Measurements from ENCODE around the gene MEG3. TPM values are rescaled to one million over a fixed set of nuclear protein-coding genes. Genes with fewer than 3 reads are reported as not detected.

MEG3 gene
- total and polyA plus RNA-seq, 12 donors, result 86.6 to 8,129 (median 728) TPM

- H3K27ac ChIP-seq, result no peak overlapping the region
- H3K4me1 ChIP-seq (replicated peaks in 1 of 2), result peaks cover 3 to 18% of the 10 kb centered on the region in 2 donors
- DNase-seq, result no peak
- H3K27me3 ChIP-seq, result no peaks in the 10 kb centered on the region
- H3K36me3 ChIP-seq (replicated peaks in 1 of 2), result peaks cover 0 to 40% of the 10 kb centered on the region in 2 donors
- no peak overlapping the region for H3K4me3 ChIP-seq
- TF ChIP-seq POLR2A (IDR thresholded peaks at IDR 0.05) (no peak), CTCF (IDR thresholded peaks at IDR 0.05) (no peak)
- H3K9me3 ChIP-seq (replicated peaks in 1 of 3), result no peaks in the 10 kb centered on the region
- intact Hi-C loops (cut with DNase I), result no loop called here
- WGBS, 4 donors, result 91 to 95% (median 94%) methylated on average over 41 to 49 of the region's 49 CpGs
These were observed 56.4 kb downstream of the MEG3 start for GRCh38 chr14:100882026-100882967.

DNA sequence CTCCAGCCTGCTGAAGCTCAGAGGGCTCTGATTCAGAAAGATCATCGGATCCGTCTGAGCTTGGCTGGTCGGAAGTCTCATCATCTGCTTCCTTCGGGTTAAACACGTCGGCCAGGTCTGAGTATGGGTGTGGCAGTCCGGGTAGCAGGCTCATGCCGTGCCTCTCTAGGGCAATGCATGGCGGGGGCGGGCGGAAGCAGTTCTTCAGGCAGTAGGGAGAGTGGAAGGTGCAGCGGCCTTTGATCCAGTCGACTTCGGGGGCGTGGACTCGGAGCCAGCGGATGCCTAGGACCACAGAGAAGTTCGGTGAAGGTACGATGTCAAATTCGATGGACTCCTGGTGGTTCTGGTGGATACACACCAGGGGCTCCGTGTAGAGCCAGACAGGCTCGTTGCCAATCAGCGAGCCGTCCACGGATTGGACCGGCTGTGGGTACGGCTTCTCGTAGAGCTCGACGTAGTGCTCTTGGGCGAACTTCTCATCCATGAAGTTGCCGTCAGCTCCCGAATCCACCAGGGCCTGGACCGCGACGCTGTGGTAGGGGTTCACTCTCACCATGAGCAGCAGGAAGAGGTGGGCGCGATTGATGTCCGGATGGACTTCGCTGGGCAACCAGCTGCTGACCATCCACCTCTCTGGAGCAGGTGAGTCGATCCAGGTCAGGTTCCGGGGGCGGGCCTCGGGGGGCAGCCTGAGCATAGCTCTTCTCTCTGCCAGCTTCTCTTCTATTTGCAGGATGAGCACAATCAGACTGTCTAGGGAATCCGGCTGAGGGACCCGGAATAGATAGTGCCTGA is 57.3 kb downstream of the MEG3 start:
- no peak for DNase-seq
- H3K27ac ChIP-seq, result no peak overlapping the region
- peaks cover 3 to 21% of the 10 kb centered on the region in 2 donors for H3K4me1 ChIP-seq (replicated peaks in 1 of 2)
- no peaks in the 10 kb centered on the region for H3K27me3 ChIP-seq
- H3K9me3 ChIP-seq (replicated peaks in 1 of 3), result no peaks in the 10 kb centered on the region
- H3K36me3 ChIP-seq (replicated peaks in 1 of 2), result peaks cover 0 to 40% of the 10 kb centered on the region in 2 donors
- no peak overlapping the region for H3K4me3 ChIP-seq
- 91 to 97% (median 96%) methylated on average over 39 to 46 of the region's 46 CpGs for WGBS, 4 donors
- TF ChIP-seq CTCF (IDR thresholded peaks at IDR 0.05), result no peak
- no peak for TF ChIP-seq POLR2A (IDR thresholded peaks at IDR 0.05)
- intact Hi-C loops (cut with DNase I), result no loop called here

DNA sequence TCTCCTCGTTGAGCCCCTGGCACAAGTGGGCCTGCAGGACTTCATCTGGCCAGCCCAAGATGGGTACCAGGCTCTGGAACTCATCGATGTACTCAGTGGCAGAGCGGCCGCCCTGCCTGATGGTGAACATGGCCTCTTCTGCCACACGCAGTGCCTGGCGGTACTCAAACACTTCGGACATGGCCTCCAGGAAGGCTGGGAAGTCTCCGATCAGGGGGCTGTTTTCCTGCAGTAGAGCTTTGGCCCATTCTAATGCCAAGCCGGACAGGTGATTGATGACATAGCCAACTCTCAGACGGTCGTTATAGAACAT is 57.8 kb downstream of the MEG3 start:
- no peak for DNase-seq
- WGBS, 4 donors, result 89 to 92% (median 91%) methylated on average over 8 to 11 of the region's 11 CpGs
- H3K27ac ChIP-seq, result no peak overlapping the region

More for the DNA sequence above, 57.8 kb downstream of the MEG3 start:
- TF ChIP-seq CTCF (IDR thresholded peaks at IDR 0.05) (no peak), POLR2A (IDR thresholded peaks at IDR 0.05) (no peak)
- Histone ChIP-seq H3K4me3 (no peak overlapping the region), H3K4me1 (replicated peaks in 1 of 2) (peaks cover 3 to 24% of the 10 kb centered on the region in 2 donors), H3K27me3 (no peaks in the 10 kb centered on the region), H3K36me3 (replicated peaks in 1 of 2) (peaks cover 0 to 40% of the 10 kb centered on the region in 2 donors), H3K9me3 (replicated peaks in 1 of 3) (no peaks in the 10 kb centered on the region)
- intact Hi-C loops (cut with DNase I), result no loop called here

Measured in adrenal gland (tissue), 12 donors.